NCI-H1105 (cell line): ENCODE measurements around the gene C12orf42.
"Not testable (repeated sequence)": the region's sequence is repeated elsewhere in the genome, so short reads cannot be mapped to it uniquely, and the experiment has no call there.

ENCODE experiments used
- DNase-seq: peaks from one replicate; lab custom pipeline; 2025; lab: John Stamatoyannopoulos, UW

C12orf42 gene

DNA sequence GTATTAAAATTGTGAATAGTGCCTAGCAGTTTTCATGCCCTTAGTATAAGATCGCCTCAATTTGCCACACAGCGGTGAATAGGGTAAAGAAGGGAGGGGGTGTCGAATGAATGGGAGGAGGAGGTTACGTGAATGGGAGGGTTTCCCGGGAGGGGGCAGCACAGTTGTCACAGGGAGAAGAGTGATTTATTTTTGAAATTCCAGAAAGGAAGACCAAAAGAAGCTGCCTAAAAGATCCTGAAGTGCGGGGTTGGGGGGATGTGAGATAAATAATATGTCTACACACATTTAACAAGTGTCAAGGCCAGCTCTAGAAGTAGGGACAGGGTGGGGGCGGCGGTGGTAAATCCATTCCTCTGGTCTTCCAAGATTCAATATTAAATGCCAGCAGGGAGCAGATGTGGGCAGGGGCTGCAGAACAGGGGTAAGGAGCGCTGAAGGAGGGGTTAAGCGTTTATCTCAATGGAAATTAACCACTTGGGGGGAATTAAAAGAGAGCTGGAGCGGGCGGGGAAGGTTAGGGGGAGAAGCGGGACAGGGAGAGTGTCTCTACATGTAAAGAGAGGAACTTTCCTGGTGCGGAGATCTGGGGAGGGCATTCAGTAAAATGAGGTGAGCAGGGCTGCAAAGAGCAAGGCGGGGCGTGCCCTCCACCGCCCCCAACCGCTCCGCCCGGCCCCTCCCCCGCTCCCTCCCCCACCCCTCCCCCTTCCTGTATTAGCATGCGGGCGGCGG is 867 bp downstream of the C12orf42 start:
- DNase-seq = no peak

DNA sequence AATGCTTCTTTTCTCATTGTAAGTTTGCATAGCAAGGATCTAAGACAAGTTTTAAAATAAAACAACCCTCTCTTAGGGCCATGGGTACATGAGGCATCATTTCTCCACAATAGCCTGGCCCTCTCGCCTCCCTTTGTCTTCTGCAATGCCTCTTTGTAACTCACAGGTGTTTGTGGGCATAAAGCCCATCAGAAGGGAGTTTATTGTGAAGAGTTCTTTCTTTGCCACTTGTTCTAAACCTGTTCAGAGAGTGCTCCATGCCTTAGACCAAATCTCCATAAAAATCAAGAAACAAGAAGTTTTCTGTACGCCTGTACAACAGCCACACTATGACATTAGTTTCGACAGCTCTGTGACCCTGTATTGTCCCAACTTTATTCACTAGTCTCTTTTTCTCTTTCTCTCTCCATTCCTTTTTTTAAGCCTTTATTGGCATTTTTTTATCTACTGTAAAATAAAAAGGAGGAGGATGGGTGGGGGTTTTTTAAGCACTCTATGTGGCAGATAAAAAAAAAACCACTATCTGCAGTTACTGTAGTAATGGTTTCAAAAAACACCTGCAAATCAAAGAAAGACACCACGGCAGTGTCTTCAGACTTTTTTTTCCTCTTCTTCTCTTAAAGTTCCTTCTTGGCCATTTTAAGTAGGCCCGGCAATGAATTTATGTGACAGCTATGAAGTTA is 1.6 kb downstream of the C12orf42 start:
- no peak for DNase-seq

DNA sequence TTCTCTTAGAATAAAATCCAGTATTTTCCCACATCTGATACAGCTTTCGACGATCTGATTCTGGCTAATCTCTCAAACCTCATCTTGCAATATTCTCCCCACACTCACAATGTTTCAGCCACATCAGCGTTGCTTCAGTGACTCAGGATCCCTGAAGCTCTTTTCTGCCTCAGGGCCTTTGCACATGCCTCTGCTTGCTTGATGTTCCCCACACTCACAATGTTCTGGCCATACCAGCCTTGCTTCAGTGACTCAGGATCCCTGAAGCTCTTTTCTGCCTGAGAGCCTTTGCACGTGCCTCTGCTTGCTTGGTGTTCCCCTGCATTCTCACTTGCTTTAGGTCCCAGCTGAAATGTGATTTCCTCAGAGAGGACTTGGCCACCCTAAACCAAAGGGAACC is 2.6 kb downstream of the C12orf42 start:
- no peak for DNase-seq

DNA sequence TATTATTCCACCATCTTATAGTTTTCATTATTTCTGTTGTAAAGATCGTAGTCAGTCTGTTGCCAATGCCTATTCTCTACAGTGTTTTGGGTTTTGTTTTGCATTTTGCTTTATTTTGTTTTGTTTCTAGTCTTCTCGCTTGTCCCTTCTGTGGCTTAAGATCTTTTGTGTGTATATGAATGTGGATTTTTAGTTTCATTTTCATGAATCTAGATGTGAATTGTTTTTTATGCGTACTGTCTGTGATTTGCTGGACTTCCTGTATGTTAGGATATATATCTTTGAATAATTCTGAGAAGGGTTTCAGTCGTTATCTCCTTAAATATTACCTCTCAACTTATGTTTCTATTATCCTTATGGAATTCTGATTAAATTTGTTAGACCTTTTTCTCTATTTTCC is 13.4 kb downstream of the C12orf42 start:
- DNase-seq = no peak

DNA sequence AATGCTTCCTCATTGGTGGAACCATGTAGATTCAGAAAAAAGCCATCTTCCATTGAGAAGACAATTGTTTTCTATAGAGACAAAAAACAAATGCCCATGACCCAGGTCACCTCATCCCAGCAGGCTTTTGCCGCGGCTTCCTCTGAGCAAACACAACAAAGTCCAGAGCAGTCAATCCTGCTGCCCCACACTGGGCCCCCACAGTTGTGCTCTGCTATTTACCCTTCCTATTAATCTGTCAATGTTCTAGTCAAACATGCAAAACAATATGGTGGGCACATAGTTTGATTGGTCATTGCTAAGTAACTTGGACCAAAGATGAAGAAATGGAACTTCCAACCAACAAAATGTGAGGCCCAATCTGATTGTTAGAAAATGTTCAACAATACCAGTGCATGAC is 20.7 kb downstream of the C12orf42 start:
- no peak for DNase-seq

DNA sequence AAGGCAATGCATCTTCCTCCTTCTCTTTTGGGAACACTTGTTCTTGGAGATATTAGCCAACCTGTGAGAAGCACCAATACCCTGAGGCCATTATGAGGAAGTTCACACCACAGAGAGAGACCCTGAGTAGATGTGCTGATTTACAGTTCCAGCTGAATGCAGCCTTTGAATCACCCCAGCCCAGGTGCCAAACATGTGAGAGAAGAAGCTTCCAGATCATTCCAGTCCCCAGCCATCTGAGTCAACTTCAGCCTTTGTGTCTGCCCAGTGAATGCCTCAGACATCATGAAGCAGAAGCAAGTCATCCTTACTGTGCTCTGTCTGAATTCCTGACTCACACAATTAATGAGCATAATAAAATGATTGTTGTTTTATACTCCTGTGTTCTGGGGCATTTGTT is 25.1 kb downstream of the C12orf42 start:
- no peak for DNase-seq

DNA sequence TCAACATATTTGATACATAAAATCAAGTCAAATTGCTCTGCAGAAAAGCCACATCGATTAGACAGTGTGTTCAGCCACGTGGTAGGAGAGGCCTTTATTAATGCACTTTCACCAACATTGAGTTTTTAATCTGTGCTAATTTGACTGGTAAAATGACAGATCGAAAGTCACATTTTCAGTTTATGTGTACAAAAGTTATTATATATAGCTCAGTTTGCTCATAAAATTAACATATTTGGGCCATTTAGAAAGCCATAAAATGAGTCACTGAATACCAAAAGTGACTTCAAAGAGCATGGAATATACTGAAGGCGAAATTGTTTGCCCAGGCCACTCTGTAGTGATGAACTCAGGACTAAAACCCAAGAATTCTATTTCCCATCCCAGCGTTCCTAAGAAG is 26.0 kb downstream of the C12orf42 start:
- DNase-seq = no peak

DNA sequence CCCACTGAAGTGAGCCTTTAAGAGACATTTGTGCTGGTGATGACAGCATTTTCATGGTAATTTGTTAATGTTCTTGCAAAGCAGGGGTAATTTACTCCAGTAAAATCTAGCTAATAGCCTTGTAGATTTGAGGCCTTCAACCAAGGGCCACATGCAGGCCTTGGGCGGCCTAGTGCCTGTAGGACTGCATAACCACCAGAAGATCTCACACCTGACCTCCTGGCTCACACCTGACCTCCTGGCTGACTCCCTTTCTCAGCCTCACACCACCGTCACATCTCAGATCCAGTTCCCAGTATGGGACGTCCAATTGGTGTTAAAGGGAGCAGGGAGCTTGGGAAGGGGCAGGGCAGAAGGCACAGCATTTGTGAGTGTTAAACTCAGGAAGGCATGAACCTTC is 26.9 kb downstream of the C12orf42 start:
- DNase-seq = no peak

DNA sequence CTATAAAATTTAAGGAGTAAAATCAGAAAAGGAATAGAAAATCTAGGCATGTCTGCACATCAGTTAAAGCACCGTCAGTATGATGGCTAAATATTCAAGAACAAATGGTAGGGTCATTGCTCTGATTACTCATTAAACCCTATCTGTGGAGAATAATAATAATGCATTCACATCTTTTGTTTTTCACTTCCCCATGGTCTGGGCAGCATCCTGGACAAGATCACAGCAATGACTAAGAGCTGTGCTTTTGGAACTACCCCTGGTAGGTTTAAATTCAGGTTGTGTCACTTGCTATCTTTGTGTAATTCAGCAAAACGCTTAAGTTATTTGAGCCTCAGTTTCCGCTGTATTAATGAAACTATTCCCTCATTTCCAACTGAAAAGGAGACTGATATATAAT is 33.1 kb downstream of the C12orf42 start:
- no peak for DNase-seq

DNA sequence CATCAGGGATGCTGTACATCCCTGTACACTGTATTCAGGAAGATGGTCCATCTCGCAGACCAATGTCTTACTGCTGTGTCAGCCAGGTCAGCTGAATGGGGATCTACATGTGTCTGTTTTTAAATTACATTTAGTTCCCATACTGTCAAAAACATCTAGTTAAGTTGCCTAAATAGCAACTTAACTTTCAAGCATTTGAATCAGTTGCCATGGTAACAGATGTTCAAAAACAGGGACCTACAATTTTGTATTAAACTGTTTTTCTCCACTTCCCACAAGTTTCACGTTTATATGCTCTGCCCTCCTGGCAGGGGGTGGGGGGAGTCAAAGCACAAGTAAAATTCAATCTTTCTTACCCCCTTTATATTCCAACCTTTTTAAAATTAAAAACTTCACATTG is 38.3 kb downstream of the C12orf42 start:
- DNase-seq = no peak

DNA sequence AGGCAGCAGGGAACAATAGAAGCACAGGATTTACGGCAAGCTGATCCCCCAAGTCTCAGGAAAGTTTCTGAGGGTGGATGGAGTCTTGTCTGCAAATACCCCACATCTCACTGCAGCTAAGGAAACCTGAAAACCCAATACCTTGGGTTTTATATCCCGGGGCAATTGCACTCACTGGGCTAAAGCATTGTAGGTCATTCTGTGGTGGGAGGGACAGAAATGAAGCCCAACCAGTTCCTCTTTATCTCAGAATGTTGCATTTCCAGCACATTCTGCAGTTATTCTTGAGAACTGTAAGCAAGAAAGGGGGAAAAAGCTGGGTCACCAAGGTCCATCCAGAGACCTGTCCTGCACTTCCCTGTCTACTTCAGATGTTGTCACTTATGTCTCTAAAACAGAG is 39.8 kb downstream of the C12orf42 start:
- DNase-seq = no peak

DNA sequence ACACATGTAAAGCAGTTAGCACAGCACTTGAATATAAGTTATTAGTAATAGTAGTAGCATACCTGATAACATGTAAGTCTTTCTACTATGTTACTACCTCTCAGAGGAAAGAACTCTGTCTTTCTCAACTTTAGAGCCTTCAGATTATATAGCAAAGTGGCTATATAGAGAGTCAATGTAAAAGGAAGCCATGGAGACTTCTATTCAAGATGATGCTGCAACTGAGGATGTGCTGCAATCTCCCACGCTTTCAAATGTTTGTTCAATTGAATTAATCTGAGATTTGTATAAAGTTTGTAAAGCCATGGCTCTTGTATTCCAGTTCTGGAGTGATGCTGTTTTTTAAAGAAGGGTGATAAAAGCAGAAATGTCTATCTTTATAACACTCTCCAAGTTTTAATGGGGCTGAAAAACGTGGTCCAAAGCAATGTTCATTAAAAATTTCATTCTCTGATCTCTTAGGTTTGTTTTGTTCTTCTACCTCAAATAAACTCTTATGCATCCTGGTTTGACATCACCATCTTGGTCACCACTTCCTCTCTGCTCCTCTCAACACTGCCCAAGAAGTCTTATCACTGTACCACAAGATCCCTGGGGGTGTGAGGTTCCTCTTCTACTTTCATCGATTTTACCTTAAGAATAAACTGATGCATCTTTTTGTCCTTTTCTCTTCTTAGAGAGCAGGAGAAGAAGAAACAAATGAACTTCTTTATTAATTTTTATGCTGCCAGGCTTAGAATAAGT is 40.6 kb downstream of the C12orf42 start:
- DNase-seq = no peak

DNA sequence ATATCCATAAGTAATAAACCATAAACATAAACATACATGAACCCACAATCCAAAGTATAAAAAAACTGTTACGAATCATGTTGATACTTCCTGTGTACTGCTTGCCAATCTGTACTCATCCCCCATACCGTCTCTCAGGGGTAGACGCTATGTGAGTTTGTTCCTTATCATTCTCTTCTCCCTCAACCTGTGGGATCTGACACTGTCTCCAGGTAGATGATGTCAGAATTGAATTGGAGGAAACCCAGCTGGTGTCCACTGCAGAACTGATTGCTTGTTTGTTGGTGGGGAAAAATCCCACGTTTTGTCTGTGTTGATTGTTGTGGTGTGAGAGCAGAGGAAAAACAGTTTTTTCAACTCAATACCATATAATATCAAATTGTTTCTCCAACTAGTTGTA is 50.8 kb downstream of the C12orf42 start:
- DNase-seq = no peak

DNA sequence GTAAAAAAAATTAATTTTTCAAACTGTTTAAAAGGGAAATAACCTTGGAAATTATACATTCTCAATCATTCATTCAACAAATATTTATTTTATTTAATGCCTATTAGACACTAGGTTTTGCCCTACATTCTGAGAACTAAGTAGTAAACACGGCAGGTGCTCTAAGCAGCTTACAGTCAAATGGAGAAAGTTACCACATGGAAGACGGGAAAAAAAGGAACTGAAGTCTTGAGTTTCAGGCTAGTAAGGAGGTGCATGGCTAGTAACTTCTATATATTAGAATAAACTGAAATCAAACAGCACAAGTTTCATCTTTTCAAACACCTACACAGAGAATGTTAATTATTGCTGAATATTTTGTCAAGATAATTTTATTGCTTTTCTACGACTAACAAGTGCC is 52.9 kb downstream of the C12orf42 start:
- DNase-seq = no peak

DNA sequence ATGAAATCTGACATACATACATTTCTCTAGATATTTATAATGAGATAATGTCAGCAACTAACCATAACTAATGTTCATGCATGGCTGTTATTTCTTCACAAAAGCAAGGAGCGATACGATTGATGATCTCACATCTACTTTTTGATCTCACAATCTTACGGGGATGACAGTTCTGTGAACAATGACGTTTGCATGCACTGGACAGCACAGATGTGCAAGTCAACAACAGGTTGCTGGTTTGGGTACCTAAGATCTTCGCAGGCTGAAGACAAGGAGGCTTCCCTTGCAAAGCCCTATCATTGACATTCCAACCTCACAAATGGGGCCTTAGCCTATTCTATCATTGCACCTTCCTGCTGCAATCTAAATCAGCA is 53.6 kb downstream of the C12orf42 start:
- no peak for DNase-seq

DNA sequence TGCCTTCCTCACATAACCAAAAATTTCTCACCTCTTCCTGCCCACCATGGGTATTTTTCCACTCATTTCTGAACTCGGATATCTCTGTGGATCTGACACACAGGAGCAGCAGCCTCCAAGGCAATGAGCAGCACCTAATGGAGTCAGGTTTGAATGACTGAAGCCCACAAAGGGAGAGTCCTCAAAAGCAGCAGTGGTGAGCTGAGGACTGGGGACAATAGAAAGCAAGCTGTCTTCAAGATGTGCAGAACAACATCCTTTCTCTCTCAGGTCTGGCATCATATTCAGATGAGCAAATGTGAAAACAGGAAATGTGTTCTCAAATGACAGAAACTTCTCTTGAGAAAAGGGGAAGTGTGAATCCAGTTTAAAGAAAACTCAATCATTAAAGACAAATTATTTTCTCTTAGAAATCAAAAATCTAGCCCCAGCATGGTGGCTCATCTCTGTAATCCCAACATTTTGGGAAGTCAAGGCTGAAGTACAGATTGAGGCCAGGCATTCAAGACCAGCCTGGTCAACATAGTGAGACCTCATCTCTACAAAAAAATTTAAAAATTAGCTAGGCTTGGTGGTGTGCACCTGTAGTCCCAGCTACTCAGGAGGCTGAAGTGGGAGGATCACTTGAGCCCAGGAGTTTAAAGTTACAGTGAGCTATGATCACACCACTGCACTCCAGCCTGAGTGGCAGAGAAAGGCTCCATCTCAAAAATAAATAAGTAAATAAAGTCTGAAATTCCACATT is 54.2 kb downstream of the C12orf42 start:
- no peak for DNase-seq

DNA sequence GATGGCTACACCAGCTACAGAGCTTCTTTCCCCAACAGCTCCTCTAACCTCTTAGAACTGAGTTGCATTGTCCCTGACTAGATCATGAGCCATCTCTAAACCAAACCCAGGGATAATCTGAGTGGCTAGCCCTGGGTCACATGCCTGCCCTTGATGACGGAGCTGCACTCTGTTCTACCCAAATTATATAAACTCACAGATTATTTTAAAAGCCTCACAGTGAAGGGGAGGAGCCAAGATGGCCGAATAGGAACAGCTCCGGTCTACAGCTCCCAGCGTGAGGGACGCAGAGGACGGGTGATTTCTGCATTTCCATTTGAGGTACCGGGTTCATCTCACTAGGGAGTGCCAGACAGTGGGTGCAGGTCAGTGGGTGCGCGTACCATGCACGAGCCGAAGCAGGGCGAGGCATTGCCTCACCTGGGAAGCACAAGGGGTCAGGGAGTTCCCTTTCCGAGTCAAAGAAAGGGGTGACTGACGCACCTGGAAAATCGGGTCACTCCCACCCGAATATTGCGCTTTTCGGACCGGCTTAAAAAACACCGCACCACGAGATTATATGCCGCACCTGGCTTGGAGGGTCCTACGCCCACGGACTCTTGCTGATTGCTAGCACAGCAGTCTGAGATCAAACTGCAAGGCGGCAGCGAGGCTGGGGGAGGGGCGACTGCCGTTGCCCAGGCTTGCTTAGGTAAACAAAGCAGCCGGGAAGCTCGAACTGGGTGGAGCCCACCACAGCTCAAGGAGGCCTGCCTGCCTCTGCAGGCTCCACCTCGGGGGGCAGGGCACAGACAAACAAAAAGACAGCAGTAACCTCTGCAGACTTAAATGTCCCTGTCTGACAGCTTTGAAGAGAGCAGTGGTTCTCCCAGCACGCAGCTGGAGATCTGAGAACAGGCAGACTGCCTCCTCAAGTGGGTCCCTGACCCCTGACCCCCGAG is 61.3 kb downstream of the C12orf42 start:
- DNase-seq = not testable (repeated sequence)

DNA sequence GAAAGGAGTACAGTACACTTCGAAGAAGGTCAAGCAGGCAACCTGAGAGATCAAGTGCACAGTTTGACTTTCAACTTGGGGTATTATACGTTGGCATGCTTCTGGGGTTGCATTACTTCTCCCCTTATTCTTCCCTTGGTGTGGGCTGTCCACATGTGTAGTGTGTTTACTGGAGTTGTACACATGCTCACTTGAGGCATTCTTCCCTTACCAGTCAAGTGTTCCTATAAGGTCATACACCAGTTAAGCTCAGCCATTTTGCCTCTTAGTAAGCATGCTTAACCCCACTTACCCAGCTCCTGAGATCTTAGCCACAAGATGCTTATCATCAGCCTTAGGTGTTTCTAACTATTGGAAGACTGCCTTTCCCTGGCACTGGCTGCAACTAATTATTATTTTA is 63.8 kb downstream of the C12orf42 start:
- DNase-seq = no peak

DNA sequence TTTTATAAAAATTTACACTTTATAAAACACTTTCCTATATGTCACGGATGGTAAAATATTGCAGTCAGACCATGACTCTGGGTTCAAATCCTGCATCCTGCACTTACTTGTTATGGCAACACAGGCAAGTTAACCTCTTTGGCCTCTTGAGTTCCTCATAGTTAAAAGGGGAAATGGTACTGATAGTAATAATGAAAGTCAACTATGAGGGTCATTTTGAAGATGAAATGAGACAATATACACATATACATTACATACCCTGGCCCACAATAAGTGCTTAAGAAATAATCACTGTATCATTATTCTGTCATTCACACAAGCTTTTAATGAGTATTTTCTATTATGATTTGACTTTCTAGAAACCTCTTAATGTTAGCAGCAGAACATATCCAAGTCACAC is 64.4 kb downstream of the C12orf42 start:
- DNase-seq = no peak

DNA sequence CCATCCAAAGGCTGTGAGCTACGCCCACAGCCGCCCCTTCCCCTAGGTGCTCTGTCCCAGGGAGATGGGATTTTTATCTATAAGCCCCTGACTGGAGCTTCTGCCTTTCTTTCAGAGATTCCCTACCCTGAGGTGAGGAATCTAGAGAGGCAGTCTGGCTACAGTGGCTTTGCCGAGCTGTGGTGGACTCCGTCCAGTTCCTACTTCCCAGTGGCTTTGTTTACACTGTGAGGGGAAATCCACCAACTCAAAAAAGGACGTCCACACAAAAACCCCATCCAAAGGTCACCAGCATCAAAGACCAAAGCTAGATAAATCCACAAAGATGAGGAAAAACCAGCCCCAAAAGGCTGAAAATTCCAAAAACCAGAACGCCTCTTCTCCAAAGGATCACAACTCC is 70.1 kb downstream of the C12orf42 start:
- DNase-seq = not testable (repeated sequence)

DNA sequence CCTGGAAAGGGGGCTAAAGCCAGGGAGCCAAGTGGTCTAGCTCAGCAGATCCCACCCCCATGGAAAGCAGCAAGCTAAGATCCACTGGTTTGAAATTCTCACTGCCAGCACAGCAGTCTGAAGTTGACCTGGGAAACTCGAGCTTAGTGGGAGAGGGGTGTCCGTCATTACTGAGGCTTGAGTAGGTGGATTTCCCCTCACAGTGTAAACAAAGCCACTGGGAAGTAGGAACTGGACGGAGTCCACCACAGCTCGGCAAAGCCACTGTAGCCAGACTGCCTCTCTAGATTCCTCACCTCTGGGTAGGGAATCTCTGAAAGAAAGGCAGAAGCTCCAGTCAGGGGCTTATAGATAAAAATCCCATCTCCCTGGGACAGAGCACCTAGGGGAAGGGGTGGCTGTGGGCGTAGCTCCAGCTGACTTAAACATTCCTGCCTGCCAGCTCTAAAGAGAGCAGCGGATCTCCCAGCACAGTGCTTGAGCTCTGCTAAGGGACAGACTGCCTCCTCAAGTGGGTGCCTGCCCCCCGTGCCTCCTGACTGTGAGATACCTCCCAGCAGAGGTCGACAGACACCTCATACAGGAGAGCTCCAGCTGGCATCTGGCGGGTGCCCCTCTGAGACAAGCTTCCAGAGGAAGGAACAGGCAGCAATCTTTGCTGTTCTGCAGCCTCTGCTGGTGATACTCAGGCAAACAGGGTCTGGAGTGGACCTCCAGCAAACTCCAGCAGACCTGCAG is 70.8 kb downstream of the C12orf42 start:
- not testable (repeated sequence) for DNase-seq
